ENCODE results near the gene COPS3. TPM values are rescaled to one million over a fixed set of nuclear protein-coding genes. Genes with fewer than 3 reads are reported as not detected.

The COPS3 gene
- total RNA-seq, 4 donors from 2014 or later = 49.2 to 60.0 (median 57.9) TPM

DNA sequence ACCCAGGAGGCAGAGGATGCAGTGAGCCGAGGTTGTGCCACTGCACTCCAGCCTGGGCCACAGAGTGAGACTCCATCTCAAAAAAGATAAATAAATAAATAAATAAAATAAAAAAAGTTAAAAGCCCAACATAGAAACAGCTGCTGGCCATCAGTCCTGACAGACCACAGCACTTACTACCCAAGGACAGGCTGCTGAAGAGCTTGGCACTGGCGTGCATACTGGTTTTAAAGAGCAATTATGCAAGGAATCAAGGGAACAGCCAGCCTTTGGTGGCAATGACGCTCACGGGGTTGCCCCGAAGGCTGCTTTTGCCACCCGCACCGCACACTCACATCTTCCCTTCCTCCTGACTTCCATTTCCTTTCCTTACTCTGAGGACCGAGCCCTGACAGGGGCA is 79.1 kb downstream of the COPS3 start:
- H3K27me3 ChIP-seq = no peaks in the 10 kb centered on the region
- H3K4me3 ChIP-seq (replicated peaks in 1 of 3) = no peak overlapping the region
- H3K4me1 ChIP-seq = peaks cover 11 to 26% of the 10 kb centered on the region in 2 donors
- no peaks in the 10 kb centered on the region for H3K9me3 ChIP-seq
- no peak for TF ChIP-seq POLR2A (IDR thresholded peaks at IDR 0.05)
- TF ChIP-seq, protein P1, sequence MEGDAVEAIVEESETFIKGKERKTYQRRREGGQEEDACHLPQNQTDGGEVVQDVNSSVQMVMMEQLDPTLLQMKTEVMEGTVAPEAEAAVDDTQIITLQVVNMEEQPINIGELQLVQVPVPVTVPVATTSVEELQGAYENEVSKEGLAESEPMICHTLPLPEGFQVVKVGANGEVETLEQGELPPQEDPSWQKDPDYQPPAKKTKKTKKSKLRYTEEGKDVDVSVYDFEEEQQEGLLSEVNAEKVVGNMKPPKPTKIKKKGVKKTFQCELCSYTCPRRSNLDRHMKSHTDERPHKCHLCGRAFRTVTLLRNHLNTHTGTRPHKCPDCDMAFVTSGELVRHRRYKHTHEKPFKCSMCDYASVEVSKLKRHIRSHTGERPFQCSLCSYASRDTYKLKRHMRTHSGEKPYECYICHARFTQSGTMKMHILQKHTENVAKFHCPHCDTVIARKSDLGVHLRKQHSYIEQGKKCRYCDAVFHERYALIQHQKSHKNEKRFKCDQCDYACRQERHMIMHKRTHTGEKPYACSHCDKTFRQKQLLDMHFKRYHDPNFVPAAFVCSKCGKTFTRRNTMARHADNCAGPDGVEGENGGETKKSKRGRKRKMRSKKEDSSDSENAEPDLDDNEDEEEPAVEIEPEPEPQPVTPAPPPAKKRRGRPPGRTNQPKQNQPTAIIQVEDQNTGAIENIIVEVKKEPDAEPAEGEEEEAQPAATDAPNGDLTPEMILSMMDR (IDR thresholded peaks at IDR 0.05) = no peak
- intact Hi-C loops (cut with DNase I) = no loop called here
- no peak overlapping the region for H3K27ac ChIP-seq
- DNase-seq = no peak
- H3K36me3 ChIP-seq = no peaks in the 10 kb centered on the region
- WGBS, 2 donors = 91 to 99% methylated on average over 8 of the region's 8 CpGs

DNA sequence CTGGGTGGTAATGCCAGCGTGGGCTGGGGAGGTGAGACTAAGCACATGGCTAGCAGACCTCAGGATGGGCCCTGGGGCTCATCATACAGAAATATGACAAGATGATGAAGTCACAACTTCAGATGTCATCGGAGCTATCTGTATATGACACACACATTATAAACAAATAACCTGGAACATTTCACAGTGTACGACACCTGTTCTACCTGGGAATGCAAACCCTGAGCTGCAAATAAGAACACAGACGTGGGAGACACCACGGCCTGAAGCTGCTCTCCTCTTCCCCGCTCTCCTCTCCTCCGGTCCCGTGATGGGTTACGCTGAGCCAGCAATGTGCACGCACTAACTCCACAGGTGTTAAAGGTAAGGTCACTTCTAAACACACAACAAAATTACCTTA is 79.8 kb downstream of the COPS3 start:
- Histone ChIP-seq H3K27ac (no peak overlapping the region), H3K9me3 (no peaks in the 10 kb centered on the region), H3K4me3 (replicated peaks in 1 of 3) (no peak overlapping the region), H3K27me3 (no peaks in the 10 kb centered on the region), H3K36me3 (no peaks in the 10 kb centered on the region), H3K4me1 (peaks cover 11 to 25% of the 10 kb centered on the region in 2 donors)
- 86 to 92% methylated on average over 10 of the region's 10 CpGs for WGBS, 2 donors
- intact Hi-C loops (cut with DNase I) = no loop called here
- TF ChIP-seq, protein P1 (IDR thresholded peaks at IDR 0.05) = no peak
- TF ChIP-seq POLR2A (IDR thresholded peaks at IDR 0.05) = no peak
- no peak for DNase-seq

DNA sequence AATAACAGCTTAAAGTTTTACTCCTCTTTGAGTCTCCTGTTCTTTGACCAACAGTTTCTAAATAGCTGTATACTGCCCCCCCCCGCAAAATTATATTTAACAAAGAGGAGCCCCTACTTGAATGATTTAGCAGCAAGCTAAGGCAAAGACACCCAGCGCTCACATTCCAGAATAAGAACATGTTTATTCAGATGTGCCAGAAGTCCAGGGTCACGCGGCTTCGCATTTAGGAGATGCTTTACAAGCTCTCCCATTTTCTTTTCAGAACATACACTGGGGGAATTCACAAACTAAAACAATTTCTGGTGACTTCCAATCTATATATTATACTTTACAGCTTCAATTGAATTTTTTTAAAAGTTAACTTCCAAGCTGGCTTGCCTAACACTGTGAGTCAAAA is 80.2 kb downstream of the COPS3 start:
- intact Hi-C loops (cut with DNase I) = no loop called here
- Histone ChIP-seq H3K36me3 (no peaks in the 10 kb centered on the region), H3K27ac (no peak overlapping the region), H3K4me1 (peaks cover 11 to 20% of the 10 kb centered on the region in 2 donors), H3K4me3 (replicated peaks in 1 of 3) (no peak overlapping the region), H3K9me3 (no peaks in the 10 kb centered on the region), H3K27me3 (no peaks in the 10 kb centered on the region)
- 77 to 79% methylated on average over 5 of the region's 5 CpGs for WGBS, 2 donors
- TF ChIP-seq POLR2A (IDR thresholded peaks at IDR 0.05) = no peak
- TF ChIP-seq, protein P1 (IDR thresholded peaks at IDR 0.05) = no peak
- no peak for DNase-seq

DNA sequence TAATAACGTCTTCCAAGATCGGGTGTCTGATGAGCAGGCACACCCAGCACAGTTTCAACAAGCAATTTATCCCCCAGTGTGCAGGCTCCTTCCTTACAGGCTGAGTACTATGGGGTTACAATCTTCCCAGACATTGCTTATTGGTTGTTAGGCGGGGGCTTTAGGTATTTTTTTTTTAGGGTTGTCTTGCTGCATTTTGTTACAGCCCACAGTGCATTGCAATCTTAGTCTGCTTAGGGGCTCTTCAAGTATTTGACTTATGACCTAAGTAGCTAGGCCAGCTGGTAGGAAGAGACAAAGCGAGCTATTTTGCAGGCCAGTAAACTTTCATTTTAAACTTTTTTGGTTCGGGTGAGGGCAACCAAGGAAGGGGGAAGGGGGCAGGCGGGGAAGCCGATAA is 80.7 kb downstream of the COPS3 start:
- H3K27ac ChIP-seq = no peak overlapping the region
- no peaks in the 10 kb centered on the region for H3K27me3 ChIP-seq
- intact Hi-C loops (cut with DNase I) = no loop called here
- H3K9me3 ChIP-seq = no peaks in the 10 kb centered on the region
- 73 to 80% methylated on average over 7 of the region's 7 CpGs for WGBS, 2 donors
- TF ChIP-seq POLR2A (IDR thresholded peaks at IDR 0.05) = no peak
- TF ChIP-seq, protein P1 (IDR thresholded peaks at IDR 0.05) = no peak
- H3K4me3 ChIP-seq (replicated peaks in 1 of 3) = no peak overlapping the region
- no peaks in the 10 kb centered on the region for H3K36me3 ChIP-seq
- DNase-seq = no peak
- H3K4me1 ChIP-seq = peaks cover 6 to 15% of the 10 kb centered on the region in 2 donors

DNA sequence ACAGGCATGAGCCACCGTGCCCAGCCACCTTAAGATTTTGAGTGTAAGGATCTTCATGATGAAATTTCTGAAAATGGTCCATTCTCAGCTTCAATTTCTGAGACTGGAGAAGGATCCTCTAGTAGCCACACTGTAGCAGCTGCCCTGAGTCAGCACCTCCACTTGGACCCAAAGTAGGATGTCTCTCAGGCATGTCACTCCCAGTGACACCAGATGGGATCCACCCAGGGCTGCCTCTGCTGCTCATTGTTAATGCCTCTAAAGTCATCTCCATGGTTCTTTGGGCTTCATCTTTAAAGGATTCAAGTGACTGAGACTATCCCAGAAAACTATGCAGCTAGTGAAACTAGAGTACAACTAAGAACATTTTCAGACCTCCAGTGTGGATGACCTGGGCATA is 82.8 kb downstream of the COPS3 start:
- 92 to 100% methylated on average over 1 of the region's 1 CpG for WGBS, 2 donors
- no peaks in the 10 kb centered on the region for H3K27me3 ChIP-seq
- H3K4me3 ChIP-seq (replicated peaks in 1 of 3) = no peak overlapping the region
- TF ChIP-seq, protein P1 (IDR thresholded peaks at IDR 0.05) = no peak
- TF ChIP-seq POLR2A (IDR thresholded peaks at IDR 0.05) = no peak
- DNase-seq = no peak
- no peaks in the 10 kb centered on the region for H3K9me3 ChIP-seq
- intact Hi-C loops (cut with DNase I) = no loop called here
- no peak overlapping the region for H3K27ac ChIP-seq
- H3K36me3 ChIP-seq = no peaks in the 10 kb centered on the region
- no peaks in the 10 kb centered on the region for H3K4me1 ChIP-seq
